ENCODE results near the gene ISM1.

DNA sequence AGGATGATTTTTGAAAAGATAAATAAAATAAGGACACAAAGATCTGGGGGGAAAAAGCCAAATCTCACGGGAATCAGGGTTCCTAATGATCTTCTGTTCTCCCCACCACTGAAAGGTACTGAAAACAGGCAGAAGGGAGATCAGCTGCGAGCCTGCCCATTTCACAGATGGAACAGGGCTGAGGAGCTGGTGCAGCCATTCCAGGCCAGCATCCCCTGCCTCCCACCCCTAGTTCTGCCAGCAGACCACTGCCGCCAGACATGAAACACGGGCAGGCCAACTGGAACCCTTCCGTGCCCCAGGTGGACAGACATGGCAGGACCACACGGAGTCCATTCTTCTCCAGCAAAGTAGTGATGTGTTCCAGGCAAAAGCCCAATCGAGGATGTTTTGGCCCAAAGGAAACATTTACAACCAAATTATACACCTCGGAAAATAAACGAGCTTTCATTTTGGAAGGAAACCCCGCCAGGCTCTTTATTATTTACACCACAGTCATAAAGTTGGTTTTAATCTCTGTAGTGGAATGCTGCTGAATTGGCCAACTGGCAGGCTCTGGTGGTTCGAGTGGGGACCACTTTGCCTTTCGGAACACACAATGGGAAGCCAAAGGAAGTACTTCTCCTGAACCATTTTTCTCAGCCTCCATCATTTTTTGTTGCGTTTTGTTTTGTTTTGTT is 28.2 kb downstream of the ISM1 start:
- TF ChIP-seq, protein P1, sequence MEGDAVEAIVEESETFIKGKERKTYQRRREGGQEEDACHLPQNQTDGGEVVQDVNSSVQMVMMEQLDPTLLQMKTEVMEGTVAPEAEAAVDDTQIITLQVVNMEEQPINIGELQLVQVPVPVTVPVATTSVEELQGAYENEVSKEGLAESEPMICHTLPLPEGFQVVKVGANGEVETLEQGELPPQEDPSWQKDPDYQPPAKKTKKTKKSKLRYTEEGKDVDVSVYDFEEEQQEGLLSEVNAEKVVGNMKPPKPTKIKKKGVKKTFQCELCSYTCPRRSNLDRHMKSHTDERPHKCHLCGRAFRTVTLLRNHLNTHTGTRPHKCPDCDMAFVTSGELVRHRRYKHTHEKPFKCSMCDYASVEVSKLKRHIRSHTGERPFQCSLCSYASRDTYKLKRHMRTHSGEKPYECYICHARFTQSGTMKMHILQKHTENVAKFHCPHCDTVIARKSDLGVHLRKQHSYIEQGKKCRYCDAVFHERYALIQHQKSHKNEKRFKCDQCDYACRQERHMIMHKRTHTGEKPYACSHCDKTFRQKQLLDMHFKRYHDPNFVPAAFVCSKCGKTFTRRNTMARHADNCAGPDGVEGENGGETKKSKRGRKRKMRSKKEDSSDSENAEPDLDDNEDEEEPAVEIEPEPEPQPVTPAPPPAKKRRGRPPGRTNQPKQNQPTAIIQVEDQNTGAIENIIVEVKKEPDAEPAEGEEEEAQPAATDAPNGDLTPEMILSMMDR (IDR thresholded peaks at IDR 0.05) = no peak
- no peak for TF ChIP-seq POLR2A (IDR thresholded peaks at IDR 0.05)
